ENCODE measurements around the gene STIM2.

GRCh38 chr4:26826721-26827120 lies 33.9 kb upstream of the STIM2 start:
- TF ChIP-seq CTCF (IDR thresholded peaks at IDR 0.05), result no peak
- TF ChIP-seq EZH2 (IDR thresholded peaks at IDR 0.05; ENCODE audit: borderline replicate concordance, insufficient read depth, low read depth, low read length, poor library complexity, severe bottlenecking), result no peak

Measured in B cell (primary cell).